ENCODE measurements around the gene BORCS6. TPM values are rescaled to one million over a fixed set of nuclear protein-coding genes. Genes with fewer than 3 reads are reported as not detected.
A peak's percentile ranks its signal among the peaks of the same experiment; 100 is the strongest.

BORCS6 gene
- total and polyA plus RNA-seq, 10 donors, result 9.5 to 16.5 (median 12.3) TPM

- WGBS, 5 donors, result 87 to 92% (median 89%) methylated on average over 19 of the region's 19 CpGs
- Histone ChIP-seq H3K27me3 (replicated peaks in 1 of 7) (no peaks in the 10 kb centered on the region), H3K9me3 (no peaks in the 10 kb centered on the region), H3K27ac (no peak overlapping the region), H3K4me3 (no peak overlapping the region), H3K4me1 (peaks cover 1 to 27% (median 8%) of the 10 kb centered on the region in 6 donors), H3K36me3 (peaks cover 0 to 39% (median 0%) of the 10 kb centered on the region in 6 donors)
- intact Hi-C loops (cut with DNase I; ENCODE audit: low total_unique reads), result no loop called here
- DNase-seq, result no peak
- TF ChIP-seq POLR2A (IDR thresholded peaks at IDR 0.05), result no peak
- TF ChIP-seq CTCF (IDR thresholded peaks at IDR 0.05 in 8 of 11, conservative IDR thresholded peaks at IDR 0.05 in 3 of 11), result no peak
- TF ChIP-seq POLR2AphosphoS5 (IDR thresholded peaks at IDR 0.05), result no peak
Observed at GRCh38 chr17:8204761-8205555, 15.0 kb upstream of the BORCS6 start.

GRCh38 chr17:8192070-8192815 lies 2.3 kb upstream of the BORCS6 start:
- Histone ChIP-seq H3K27me3 (replicated peaks in 1 of 7) (no peaks in the 10 kb centered on the region), H3K27ac (peak overlapping the region; percentile 75 to 97 (median 84)), H3K36me3 (no peaks in the 10 kb centered on the region), H3K4me1 (peaks cover 23 to 57% (median 46%) of the 10 kb centered on the region in 6 donors), H3K9me3 (no peaks in the 10 kb centered on the region), H3K4me3 (peak overlapping the region in 5 of 8 donors; percentile 4 to 64 (median 16))
- 17 to 32% (median 27%) methylated on average over 12 of the region's 12 CpGs for WGBS, 5 donors
- intact Hi-C loops (cut with DNase I; ENCODE audit: low total_unique reads), result no loop called here
- TF ChIP-seq POLR2A (IDR thresholded peaks at IDR 0.05) (peak in 1 of 3 donors; percentile 67), CTCF (IDR thresholded peaks at IDR 0.05 in 8 of 11, conservative IDR thresholded peaks at IDR 0.05 in 3 of 11) (no peak), POLR2AphosphoS5 (IDR thresholded peaks at IDR 0.05) (peak in 1 of 3 donors; percentile 89)
- DNase-seq, result no peak

GRCh38 chr17:8190506-8190905 lies 526 bp upstream of the BORCS6 start:
- Histone ChIP-seq H3K4me3 (peak overlapping the region in 5 of 8 donors; percentile 71 to 87 (median 79)), H3K4me1 (peaks cover 23 to 71% (median 60%) of the 10 kb centered on the region in 6 donors), H3K9me3 (no peaks in the 10 kb centered on the region), H3K27me3 (replicated peaks in 1 of 7) (no peaks in the 10 kb centered on the region), H3K36me3 (no peaks in the 10 kb centered on the region), H3K27ac (peak overlapping the region; percentile 89 to 97 (median 96))
- intact Hi-C loops (cut with DNase I; ENCODE audit: low total_unique reads), result no loop called here
- DNase-seq, result no peak
- TF ChIP-seq CTCF (IDR thresholded peaks at IDR 0.05 in 8 of 11, conservative IDR thresholded peaks at IDR 0.05 in 3 of 11) (no peak), POLR2A (IDR thresholded peaks at IDR 0.05) (no peak), POLR2AphosphoS5 (IDR thresholded peaks at IDR 0.05) (no peak)
- 37 to 51% (median 40%) methylated on average over 6 of the region's 6 CpGs for WGBS, 5 donors
